Fibroblast of mammary gland (primary cell): Measurements from ENCODE around the gene OSBPL9.
A peak's percentile ranks its signal among the peaks of the same experiment; 100 is the strongest.
"Not testable (repeated sequence)": the region's sequence is repeated elsewhere in the genome, so short reads cannot be mapped to it uniquely, and the experiment has no call there.

Source experiments
- DNase-seq: peaks from one replicate; pipeline ENCODE4 v3.0.0-alpha.2; 2010; ENCODE audit warnings: low read depth
- H3K4me3 ChIP-seq: 2 replicates; pipeline ENCODE4 v1.5.1; 2011; ENCODE audit warnings: low read depth, mild to moderate bottlenecking, low read length, moderate library complexity; ENCODE audit not compliant: control insufficient read depth
- CTCF ChIP-seq: conservative IDR thresholded peaks from 2 replicates; pipeline ENCODE4 v1.5.1; 2011; ENCODE audit warnings: low read depth, low read length, inconsistent platforms; ENCODE audit not compliant: control insufficient read depth, insufficient read depth

Gene OSBPL9

DNA sequence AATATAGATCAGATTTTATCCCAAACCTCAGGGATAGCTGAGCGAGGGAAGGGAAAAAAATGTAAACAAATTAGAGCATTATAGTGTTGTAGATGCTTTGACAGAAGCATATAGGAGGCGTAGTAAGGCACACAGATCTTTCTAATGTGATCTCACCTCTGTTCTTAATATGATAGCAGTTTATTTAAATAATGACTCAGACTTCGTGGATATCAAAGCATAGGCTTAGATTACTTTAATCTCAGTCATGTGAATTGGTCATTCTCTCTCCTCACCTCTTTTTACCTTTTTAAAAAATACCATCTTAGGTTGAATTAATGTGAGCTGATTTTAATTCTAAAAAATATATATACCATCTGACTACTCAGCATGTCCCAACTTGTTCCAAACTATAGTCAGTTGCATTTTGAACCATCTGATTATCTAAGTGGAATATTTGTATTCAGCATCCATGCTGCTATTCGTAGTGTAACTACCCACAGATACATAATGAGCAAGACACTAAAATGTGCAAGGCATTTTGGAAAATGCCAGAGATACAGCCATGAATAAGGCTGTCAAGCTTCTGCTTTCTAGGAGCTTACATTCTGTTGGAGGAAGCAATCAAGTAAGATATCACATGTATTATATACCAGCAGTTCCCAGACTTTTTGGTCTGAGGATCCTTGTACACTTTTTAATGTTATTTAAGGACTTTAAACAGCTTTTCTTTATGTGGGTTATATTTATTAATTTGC lies 76.7 kb downstream of the OSBPL9 start:
- no peak overlapping the region for H3K4me3 ChIP-seq
- no peak for TF ChIP-seq CTCF
- DNase-seq: peak; percentile 33

- no peak overlapping the region for H3K4me3 ChIP-seq
- no peak for TF ChIP-seq CTCF
- peak; percentile 35 for DNase-seq
These were observed 80.3 kb downstream of the OSBPL9 start for GRCh38 chr1:51697166-51697565.

DNA sequence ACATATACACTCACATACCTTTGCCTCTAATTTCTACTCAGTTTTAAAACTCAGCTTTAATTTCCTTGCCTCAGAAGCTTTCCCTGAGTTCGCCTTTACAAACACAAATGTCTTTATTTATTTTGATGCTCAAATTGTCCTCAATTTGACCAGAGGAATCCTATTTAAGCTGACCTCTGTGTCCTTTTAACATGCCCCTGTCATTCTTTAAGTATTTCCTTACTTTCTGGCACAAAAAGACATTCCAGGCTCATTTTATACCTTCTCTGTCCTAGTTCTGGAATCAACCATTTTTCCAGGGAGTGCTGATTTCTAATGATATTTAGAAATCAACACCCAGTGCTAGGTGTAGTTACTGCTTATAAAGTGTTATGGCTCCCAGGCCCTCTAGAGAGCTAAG lies 82.5 kb downstream of the OSBPL9 start:
- no peak for DNase-seq
- no peak for TF ChIP-seq CTCF
- H3K4me3 ChIP-seq: no peak overlapping the region

DNA sequence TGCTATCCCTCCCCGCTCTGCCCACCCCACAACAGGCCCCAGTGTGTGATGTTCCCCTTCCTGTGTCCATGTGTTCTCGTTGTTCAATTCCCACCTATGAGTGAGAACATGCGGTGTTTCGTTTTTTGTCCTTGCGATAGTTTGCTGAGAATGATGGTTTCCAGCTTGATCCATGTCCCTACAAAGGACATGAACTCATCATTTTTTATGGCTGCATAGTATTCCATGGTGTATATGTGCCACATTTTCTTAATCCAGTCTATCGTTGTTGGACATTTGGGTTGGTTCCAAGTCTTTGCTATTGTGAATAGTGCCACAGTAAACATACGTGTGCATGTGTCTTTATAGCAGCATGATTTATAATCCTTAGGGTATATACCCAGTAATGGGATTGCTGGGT lies 84.9 kb downstream of the OSBPL9 start:
- not testable (repeated sequence) for H3K4me3 ChIP-seq, DNase-seq

DNA sequence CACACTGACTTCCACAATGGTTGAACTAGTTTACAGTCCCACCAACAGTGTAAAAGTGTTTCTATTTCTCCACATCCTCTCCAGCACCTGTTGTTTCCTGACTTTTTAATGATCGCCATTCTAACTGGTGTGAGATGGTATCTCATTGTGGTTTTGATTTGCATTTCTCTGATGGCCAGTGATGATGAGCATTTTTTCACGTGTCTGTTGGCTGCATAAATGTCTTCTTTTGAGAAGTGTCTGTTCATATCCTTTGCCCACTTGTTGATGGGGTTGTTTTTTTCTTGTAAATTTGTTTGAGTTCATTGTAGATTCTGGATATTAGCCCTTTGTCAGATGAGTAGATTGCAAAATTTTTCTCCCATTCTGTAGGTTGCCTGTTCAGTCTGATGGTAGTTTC lies 85.3 kb downstream of the OSBPL9 start:
- not testable (repeated sequence) for DNase-seq, H3K4me3 ChIP-seq

DNA sequence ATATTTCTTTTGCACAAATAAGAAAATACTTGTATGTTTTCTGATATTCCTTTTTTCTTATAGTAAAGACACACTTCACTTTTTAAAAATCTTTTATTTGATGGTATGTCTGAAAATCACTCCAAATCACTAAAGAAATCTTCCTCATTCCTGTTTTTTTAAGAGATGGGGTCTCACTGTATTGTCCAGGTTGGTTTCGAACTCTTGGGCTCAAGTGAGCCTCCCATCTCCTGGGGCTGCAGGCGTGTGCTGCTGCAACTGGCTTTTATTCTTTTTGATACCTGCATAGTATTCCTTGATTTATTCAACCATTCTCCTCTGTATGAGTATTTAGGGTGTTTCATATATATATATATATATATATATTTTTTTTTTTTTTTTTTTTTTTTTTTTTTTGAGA lies 88.1 kb downstream of the OSBPL9 start:
- DNase-seq: no peak
- H3K4me3 ChIP-seq: no peak overlapping the region
- no peak for TF ChIP-seq CTCF

DNA sequence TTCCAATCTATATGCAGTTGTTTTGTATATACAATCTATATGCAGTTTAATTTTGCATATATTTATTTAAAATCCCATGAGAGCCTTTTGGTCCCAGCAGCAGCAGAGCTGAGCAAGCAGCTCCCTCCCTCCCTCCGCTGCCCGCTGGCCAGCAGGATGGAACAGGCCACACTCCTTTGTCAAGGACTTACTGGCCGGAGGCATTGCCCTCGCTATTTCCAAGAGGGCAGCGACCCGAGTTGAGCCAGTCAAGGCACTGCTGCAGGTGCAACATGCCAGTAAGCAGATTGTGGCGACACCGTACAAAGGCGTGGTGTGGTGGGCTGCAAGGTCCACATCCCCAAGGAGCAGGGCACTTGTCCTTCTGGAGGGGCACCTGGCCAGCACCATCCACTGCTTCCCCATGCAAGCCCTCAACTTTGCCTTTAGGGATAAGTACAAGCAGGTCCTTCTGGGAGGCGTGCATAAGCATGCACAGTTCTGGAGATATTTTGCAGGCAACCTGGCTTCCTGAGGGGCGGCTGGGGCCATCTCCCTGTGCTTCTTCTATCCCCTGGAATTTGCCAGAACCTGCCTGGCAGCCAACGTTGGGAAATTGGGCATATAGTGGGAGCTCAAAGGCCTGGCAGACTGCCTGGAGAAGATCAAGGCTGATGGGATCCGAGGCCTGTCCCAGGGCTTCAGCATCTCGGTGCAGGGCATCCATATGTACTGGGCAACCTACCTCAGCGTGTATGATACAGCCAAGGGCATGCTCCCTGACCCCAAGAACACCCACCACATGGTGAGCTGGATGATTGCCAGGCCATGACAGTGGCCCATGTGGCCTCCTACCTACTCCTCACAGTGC lies 92.2 kb downstream of the OSBPL9 start:
- DNase-seq: no peak
- TF ChIP-seq CTCF: no peak
- H3K4me3 ChIP-seq: no peak overlapping the region
